Measurements from ENCODE around the gene JAKMIP1.

JAKMIP1 gene

DNA sequence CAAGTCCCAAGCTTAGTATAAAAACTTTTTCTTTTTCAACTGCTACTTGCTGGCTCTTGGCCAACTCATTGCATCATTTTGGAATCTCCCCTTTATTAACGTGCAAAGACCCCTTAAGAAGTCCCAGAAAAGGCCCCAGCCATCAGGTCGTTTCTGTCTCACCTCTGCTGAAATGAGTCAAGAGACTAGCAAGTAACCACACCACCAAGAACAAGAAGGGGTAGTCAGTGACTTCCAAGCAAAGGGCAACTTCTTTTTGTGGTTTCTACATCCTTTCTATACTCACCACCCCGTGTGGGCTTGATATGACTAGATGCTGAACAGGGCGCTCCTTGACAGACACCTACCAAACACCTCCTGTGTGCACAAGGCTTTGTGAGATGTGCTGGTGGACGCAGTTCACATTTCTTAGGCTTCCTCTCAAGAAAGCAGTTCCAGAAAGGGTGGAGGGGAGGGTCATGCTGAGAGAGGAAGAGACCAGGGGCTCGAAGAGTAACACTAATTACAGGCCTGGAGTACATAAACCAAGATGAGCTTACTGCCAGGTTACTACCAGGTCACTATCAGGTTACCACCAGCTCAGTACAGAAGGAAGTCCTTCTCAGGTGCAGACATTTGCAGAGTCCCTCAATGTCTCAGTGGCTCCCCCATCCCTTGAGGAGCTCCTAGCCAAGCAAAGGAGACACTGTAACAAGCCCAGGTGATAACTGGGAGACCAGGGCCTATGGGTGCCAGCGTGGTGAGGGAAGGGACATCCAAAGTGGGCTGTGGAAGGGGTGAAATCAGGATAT, 19.3 kb downstream of the JAKMIP1 start:
- no peak for DNase-seq (ENCODE audit: low spot score)

DNA sequence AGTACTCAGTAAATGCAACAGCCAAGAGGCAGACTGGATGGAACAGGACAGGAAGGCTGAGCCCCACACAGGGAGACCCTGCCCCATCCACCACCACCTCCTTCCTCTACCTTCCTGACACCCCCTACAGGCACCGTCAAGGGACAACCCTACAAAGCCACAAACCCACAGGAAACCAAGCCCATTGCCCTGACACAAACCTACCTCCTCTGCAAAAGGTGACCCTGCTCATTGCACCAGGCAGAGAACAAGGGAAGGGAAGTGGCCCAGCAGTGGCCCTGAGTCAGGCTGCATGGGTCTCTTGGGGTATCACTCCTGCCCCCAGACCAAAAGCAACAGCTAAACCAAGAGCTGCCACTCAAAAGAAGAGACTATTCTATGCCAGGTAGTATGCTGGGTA, 21.0 kb downstream of the JAKMIP1 start:
- DNase-seq (ENCODE audit: low spot score), result no peak

DNA sequence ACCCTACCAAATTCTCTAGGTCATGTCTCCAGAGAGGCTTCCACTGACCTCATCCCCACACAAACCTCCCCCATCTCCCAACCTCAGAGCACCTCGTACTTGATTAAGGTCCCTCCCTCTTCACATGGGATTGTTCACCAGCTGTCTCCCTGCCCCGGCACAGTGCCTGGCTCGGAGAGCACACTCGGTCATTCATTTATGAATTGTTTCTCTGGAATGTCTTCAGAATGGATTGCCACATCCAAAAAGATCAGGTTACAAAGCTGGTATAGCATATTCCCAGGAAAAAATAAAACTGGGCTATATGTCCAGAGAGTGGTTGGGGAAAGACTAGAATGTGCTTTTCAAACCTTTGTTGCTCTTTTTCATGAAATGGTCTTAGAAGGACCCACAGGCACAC, 21.6 kb downstream of the JAKMIP1 start:
- DNase-seq (ENCODE audit: low spot score), result no peak

DNA sequence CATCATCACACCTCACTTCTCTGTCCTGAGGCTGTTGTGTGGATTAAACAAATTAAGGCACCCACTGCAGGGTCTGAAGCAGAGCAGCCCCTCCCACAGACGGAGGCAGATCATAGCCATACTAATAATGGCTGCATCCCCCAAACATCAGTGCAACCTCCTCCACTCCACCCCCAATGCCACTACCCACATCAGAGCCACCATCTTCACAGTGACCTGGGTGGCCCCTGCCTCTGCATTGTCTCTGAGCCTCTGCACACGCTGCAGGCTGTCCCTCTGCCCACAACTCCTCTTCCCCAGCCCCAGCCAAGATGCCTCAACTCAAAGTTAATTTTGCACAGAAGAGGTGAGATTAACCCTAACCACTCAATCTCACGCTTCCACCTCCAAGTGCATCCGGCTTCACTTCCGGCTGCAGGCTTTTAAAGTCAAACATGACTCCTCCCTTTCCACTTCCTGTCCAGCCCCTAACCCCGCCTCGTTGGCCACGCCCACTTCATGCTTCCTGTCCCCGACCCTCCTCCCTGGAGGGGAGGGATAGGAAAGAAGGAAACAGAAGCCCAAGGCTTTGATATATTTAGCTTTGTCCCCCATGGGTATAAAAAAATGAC, 22.7 kb downstream of the JAKMIP1 start:
- no peak for DNase-seq (ENCODE audit: low spot score)

DNA sequence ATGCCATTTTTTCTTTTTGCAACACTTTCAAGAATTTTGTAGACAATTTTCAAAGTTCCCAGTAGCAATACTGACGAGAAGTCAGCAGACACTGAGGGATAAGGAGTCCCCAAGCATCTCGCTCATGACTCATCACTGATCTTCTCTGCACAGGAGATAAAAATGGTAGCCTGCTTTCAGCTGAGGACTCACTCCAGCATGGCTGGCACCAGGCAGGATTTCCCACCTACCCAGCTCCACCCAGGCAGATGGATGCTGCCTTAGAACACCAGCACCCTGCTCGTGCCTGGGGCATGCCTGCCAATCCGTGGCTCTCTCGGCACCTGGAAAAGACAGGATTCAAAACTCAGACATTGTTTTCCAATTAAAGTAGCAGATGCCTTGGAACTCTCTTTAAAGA, 24.9 kb downstream of the JAKMIP1 start:
- DNase-seq (ENCODE audit: low spot score), result no peak

DNA sequence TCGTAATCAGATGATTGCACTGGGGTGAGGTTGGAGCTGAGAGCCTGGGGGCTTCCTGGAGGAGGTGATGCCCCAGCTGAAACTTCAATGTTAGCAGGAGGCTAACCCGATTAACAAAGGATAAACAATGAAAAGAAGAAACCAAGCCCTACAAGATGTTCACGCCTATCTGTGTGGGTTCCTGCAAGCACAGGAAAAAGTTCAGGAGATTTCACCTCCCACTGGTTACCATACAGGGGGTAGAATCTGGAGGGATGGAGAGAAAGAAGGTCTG, 27.5 kb downstream of the JAKMIP1 start:
- no peak for DNase-seq (ENCODE audit: low spot score)

DNA sequence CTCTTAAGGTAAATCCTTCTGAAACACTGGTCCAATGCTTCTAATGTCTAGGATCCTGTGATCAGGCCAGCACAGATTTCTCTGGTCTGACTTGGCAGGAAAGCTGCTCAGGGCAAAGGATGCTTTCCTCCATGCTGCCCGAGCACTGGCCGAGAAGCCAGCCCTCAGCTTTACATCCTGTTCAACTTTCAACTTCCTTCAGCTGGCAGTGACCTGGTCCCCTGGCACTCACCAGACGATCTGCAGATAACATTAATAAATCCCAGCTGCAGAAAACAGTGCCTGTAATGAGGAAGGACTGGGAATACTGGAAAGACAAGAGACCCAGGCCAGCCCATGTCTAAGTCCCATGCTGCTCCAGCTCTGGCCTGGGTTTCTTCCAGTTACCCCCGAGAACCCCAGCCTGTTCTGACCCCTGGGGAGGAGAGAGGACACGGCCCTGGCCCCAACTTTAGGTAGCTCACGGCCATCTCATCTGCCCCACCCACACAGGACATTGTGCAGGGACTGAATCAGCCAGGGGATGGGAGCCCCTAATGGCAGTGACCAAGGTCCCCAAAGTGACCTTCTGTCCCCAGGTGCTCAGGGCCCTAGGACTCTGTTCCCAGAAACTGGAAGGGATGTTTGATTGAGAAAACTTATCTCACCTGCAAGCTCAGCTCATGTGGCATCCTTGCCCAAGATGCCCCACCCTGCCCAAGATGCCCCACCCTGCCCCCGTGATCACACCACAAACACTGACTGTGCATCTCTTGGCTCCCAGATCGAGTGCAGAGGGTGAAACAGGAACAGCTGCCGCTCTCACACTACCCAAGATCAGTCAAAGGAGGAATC, 28.0 kb downstream of the JAKMIP1 start:
- DNase-seq (ENCODE audit: low spot score), result no peak

DNA sequence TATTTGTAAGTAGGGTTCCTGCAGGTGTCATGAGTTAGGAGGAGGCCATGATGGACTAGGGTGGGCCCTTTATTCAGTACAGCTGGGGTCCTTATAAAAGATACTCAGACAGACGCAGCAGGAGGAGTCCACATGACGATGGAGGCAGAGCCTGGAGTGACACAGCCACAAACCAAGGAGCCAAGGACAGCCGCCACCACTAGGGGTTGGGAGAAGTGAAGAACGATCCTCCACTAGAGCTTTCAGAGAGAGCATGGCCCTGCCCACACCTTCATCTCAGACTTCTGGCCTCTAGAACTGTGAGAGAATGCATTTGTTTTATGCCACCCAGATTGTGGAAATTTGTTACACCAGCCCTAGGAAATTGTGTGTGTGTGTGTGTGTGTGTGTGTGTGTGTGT, 31.1 kb downstream of the JAKMIP1 start:
- DNase-seq (ENCODE audit: low spot score), result no peak

DNA sequence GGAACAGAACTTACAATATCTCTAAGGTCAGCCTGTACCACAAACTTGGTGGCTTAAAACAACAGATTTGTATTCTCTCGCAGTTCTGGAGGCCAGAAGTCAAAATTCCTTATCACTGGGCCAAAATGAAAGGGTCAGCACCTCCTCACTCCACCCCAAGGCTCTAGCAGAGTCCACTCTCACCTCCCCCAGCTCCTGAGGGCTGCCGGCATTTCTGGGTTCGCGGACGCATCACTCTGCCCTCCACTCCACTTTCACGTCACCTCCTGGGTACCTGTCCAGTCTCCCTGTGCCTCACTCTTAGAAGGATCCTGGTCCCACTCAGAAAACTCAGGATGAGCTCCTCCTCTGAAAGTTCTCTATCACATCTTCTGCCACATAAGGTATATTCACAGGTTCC, 34.6 kb downstream of the JAKMIP1 start:
- DNase-seq (ENCODE audit: low spot score), result no peak

DNA sequence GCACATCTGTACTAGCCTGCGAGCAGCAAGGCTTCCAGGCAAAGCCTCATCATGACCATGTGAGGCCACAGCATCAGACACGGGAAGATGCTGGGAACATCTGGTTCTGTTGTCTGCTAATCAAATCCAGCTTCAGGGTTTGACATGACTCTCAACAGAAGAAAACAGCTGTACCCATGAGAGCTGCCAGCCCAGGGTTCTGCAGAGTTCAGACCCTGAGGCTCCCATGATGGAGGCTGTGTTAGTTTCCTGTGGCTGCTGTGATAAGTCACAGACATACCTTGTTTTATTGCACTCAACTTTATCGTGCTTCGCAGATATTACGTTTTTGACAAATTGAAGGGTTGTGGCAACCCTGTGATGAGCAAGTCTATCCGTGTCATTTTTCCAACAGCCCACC, 37.5 kb downstream of the JAKMIP1 start:
- no peak for DNase-seq (ENCODE audit: low spot score)

DNA sequence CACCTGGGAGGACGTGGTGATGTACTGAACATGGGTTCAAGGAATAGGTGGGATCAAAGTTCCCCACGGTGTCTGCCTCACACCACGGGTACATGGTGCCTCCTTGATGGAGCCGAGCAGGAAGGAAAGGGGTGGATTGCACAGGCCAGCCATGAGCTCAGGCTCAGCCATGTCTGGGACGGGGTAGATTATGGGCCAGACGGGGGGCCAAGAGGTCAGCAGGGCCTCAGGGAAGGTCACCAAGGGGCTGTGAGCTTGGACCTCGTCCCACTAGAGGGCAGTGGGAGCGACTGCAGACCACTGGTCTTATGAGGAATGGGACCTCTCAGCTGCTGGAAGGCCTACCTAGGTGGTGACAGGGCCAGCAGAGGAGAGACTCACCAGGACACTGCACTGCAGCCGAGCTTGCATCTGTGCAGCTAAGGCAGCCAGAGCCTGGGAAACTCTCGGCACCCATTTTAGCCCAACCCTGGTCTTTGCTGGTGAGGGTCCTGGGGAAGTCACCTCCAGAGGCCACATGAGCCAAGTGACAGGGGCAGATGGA, 38.4 kb downstream of the JAKMIP1 start:
- no peak for DNase-seq (ENCODE audit: low spot score)

DNA sequence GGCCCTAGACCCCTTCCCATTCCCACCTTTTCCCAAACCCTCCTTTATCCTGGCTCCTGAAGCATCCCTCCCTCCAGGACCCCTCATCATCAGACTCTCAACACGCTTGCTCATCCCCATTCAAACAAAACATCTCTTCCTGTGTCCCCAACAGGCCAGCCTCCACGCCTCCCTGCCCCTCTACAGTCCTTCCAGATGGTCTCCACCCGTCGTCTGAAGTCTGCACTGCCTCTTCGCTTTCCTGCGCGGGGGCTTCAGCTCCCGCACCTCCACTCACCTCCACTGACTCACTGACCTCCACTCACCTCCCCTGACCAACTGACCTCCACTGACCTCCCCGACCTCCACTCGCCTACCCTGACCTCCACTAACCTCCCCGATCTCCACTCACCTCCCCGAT, 39.8 kb downstream of the JAKMIP1 start:
- DNase-seq (ENCODE audit: low spot score), result no peak

DNA sequence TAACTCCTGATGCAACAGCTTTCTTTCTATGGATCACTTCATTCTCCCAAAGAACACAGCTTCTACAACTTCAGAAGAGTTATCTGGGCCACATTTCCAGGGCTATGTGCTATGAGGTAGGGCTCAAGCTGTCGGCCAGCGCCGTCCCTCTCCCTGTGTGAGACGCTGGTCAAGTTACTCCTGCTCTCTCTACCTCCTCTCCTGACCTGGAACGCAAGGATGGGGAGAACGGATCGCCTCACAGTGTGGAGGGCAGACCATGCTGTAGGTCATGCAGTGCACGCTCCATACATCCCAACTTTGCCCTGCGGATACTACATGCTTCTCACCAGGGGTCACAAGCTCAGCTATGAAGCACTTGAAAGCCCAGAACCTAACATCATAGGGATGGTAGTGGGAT, 42.4 kb downstream of the JAKMIP1 start:
- DNase-seq (ENCODE audit: low spot score), result no peak

DNA sequence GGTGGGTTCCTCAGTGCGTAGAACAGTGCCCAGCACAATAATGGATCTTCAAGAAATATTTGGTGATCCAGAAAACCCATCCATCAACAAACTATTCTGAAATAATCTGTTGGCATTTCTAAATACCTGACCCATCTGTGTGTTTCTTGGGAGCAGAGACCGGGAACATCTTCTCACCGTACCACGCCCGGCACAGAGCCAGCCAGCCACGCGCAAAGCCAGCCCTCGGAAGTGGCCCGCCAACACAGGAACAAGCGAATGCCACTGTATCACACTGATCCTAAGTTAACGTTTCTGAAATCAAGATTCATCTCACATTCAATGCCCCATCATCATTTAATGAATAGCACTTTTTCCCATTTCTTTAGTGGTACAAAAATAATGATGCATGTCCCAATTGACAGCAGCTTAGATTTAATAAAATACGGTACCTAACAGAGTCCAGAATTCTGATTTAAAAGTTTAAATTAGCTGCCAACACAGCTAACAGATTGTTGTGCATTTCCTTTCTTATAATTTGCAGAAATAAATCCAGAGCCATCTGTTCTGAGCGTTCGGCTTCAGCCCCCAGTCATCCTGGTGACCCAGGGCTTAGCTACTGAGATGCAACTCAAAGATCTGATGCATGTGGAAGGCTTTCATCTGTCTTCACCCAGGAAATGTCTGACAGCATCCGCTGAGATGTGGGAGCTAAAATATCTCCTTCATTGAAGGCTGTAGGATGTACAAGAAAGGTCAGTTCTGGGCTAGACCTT, 44.2 kb downstream of the JAKMIP1 start:
- DNase-seq (ENCODE audit: low spot score), result no peak

DNA sequence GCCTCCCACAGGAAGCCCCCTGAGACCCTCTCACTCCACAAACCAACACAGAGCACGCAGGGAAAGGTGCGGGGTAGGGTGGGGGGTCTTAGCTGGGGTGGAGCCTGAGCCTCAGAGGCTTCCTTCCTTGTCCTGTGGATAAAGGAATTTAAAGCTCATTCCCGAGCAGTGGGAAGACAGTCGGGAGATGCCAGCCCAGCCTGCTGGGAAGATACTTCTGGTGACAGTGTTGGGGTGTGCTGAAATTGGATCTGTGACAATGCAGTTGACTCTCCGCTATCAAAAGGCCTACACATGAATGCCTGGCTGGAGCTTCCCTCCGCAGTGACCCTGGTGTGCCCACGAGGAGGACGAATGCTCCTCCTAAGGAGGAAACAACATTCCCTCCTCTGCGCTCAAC, 45.5 kb downstream of the JAKMIP1 start:
- DNase-seq (ENCODE audit: low spot score), result no peak

DNA sequence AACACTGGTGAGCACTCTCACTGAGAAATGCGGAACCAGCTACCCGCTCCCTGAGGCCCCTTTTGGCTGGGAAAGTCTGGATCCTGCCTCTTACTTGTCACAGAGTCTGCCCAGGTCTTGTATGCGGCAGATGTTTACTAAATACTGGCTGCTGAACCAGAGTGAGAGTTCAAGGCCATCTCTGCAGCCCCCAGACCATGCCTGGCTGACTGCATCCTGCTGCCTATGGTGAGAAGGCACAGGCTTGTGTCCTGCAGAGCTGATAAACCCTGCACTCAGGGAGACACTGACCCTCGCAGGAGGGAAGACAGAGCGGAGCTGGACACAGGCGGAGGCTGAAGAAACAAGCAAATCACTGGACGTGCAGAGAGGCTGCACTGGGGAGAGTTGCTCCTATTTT, 46.5 kb downstream of the JAKMIP1 start:
- DNase-seq (ENCODE audit: low spot score), result no peak

DNA sequence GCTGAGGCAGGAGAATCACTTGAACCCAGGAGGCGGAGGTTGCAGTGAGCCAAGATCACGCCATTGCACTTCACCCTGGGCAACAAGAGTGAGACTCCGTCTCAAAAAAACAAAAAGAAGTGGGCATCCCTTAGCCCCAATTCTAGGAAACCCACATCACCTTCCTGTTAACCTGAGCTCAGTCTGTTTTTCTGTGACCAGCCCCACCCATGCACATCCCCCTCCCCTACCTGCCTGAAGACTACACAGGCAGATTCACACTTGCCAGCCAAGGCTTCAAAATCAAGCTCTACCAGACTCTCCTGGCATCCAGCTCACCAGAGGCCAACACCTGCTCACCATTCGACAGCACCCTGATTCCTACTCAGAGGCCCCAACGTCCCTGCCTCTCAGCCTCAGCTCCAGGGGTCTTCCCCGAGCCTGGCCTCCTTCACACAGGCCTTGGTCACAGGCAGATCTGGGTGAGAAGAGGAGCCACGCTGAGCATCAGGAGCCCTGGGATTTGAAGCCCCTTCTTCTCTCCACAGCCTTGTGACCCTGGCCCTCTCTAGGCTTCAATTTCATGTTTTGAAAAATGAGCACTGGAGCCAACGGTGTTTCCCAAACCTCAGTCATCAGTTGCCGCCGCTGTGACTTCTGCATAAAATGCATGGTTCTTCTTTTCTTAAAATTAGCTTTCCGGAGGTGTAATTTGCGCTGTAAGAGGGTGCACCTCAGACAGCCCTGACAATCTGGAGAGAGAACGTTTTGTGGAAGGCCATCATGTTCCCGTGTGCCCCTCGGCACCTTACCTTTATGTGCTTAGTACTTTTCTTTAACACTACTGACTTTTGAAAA, 47.3 kb downstream of the JAKMIP1 start:
- no peak for DNase-seq (ENCODE audit: low spot score)

DNA sequence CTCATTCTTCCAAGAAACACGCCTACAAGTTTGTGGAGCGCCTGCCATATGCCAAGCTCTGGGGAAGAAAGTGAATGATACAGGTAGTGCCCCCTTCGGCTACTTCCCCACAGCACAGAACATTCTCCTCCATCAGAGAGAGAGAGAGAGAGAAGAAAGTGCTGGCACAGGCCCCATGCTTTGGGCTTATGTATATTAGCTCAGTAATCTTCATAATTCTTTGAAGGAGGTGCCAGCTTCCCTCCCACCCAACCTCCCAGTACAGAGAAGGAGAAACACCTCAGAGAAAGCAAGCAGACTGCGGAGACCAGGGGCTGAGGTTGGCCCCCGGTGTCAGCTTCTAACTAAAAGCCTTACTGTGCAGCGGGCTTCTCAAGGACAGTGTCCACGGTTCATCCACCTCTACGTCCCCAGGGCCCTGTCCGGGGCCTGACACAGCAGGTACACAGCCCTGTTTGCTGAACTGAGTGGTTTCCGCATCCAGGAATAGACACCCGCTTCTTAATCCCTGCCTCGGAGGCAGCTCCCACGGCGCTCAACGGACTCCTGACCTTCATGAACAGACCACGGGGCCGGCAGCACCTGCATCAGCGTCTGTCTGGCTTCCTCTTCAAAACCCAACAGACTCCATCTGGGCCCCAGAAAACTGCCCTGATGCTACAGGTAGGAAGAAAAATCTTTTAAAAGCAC, 50.2 kb downstream of the JAKMIP1 start:
- no peak for DNase-seq (ENCODE audit: low spot score)

DNA sequence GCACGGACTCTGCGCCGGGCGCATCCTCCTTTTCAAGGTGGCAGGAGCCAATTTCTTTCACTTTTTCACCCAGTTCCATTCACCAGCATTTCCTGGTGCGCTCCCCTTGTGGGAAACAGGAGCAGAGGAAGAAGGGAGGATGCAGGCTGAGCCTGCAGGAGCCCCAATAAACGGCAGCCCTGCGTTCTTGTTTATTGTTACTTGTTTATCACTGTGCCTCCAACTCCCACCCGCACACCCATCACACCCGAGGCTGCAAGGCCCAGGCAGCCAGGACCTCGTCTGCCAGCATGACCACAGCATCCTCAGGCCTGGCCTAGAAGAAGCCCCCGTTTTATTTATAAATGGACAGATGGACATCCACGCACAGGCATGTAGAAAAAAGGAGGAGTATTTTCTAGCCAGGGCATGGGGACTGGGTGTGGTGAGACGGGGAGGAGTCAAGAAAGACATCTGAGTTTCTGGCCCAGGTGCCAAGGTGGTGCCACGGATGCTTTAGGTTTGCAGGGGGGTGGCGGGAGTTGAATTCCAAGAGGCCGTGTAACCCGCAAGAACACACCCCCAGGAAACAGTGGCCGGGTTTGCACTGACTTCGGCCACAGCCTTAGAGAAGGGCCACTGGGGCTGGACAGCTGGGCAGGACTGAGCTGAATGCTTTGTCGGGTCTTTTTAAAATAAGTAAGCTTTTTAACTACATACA, 51.7 kb downstream of the JAKMIP1 start:
- DNase-seq (ENCODE audit: low spot score), result no peak

DNA sequence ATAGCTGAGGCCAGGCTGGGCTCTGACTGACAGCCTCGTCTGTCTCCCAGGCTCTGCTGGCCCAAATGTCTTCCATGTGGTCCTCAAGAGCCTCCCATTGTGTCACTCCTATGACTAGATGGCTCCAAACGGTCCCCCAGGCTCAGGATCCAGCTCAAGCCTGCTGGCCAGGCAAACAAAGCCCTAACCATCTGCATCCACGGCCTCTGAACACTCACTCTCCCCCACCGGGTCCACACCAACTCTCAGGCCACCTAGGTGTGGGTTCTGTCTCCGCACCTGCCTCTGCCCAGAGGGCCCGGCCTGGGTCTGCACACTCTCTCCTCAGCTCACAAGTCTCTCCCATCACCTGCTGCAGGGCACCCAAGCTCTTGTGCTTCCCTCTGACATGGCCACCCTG, 52.9 kb downstream of the JAKMIP1 start:
- no peak for DNase-seq (ENCODE audit: low spot score)
